ENCODE measurements around the gene KLF13. TPM values are rescaled to one million over a fixed set of nuclear protein-coding genes. Genes with fewer than 3 reads are reported as not detected.

Gene KLF13
- total RNA-seq, 4 donors from 2014 or later: 49.7 to 67.5 (median 62.3) TPM

- no peak for TF ChIP-seq CTCF (IDR thresholded peaks at IDR 0.05)
- ATAC-seq (ENCODE audit: low FRiP score) (no peak), DNase-seq (ENCODE audit: low spot score) (no peak)
These were observed 78.7 kb downstream of the KLF13 start for GRCh38 chr15:31405200-31405920.

GRCh38 chr15:31407376-31407775, 80.7 kb downstream of the KLF13 start:
- ATAC-seq (ENCODE audit: low FRiP score) (no peak), DNase-seq (ENCODE audit: low spot score) (no peak)
- TF ChIP-seq CTCF (IDR thresholded peaks at IDR 0.05): no peak

GRCh38 chr15:31407851-31408250, 81.2 kb downstream of the KLF13 start:
- no peak for ATAC-seq (ENCODE audit: low FRiP score)
- no peak for DNase-seq (ENCODE audit: low spot score)

GRCh38 chr15:31408724-31409123, 82.1 kb downstream of the KLF13 start:
- ATAC-seq (ENCODE audit: low FRiP score): no peak
- no peak for TF ChIP-seq CTCF (IDR thresholded peaks at IDR 0.05)
- DNase-seq (ENCODE audit: low spot score): no peak

More at GRCh38 chr15:31407851-31408250, 81.2 kb downstream of the KLF13 start:
- TF ChIP-seq CTCF (IDR thresholded peaks at IDR 0.05): no peak

GRCh38 chr15:31409171-31409570, 82.5 kb downstream of the KLF13 start:
- TF ChIP-seq CTCF (IDR thresholded peaks at IDR 0.05): no peak
- DNase-seq (ENCODE audit: low spot score) (no peak), ATAC-seq (ENCODE audit: low FRiP score) (no peak)

GRCh38 chr15:31412824-31413223, 86.2 kb downstream of the KLF13 start:
- no peak for DNase-seq (ENCODE audit: low spot score)
- TF ChIP-seq CTCF (IDR thresholded peaks at IDR 0.05): no peak
- no peak for ATAC-seq (ENCODE audit: low FRiP score)

GRCh38 chr15:31415201-31415600, 88.6 kb downstream of the KLF13 start:
- no peak for DNase-seq (ENCODE audit: low spot score)
- no peak for ATAC-seq (ENCODE audit: low FRiP score)
- no peak for TF ChIP-seq CTCF (IDR thresholded peaks at IDR 0.05)
